Mesodermal cell (in vitro differentiated cells): Measurements from ENCODE around the gene EXOC2.

Source experiments
- H3K27ac ChIP-seq: 2 replicates; pipeline ENCODE4 v1.7.0; 2013; ENCODE audit warnings: mild to moderate bottlenecking, low read depth, low read length, moderate library complexity; ENCODE audit not compliant: severe bottlenecking
- H3K36me3 ChIP-seq: 2 replicates; pipeline ENCODE4 v1.7.1; 2013; ENCODE audit warnings: mild to moderate bottlenecking, low read length, moderate library complexity; ENCODE audit not compliant: control insufficient read depth, insufficient read depth
- H3K4me1 ChIP-seq: one replicate; pipeline ENCODE4 v1.7.1; 2013; ENCODE audit warnings: mild to moderate bottlenecking, low read length; ENCODE audit not compliant: insufficient read depth, control insufficient read depth, poor library complexity, severe bottlenecking
- H3K4me3 ChIP-seq: 2 replicates; pipeline ENCODE4 v1.7.0; 2013; ENCODE audit warnings: low read length, control low read depth, mild to moderate bottlenecking; ENCODE audit not compliant: insufficient read depth, poor library complexity, severe bottlenecking; ENCODE audit errors: extremely low read depth
- H3K9me3 ChIP-seq: 2 replicates; pipeline ENCODE4 v1.7.1; 2013; ENCODE audit warnings: mild to moderate bottlenecking, low read length, moderate library complexity; ENCODE audit not compliant: control insufficient read depth
- WGBS, 2 experiments: methylation state at CpG; one replicate each; pipeline ENCODE4 v1.1.5; 2013; ENCODE audit warnings: missing lambda C conversion rate in 2 of 2; ENCODE audit not compliant: insufficient coverage in 2 of 2; 5-methylcytosine and 5-hydroxymethylcytosine counted together

EXOC2 gene

GRCh38 chr6:441126-441920, 251.6 kb downstream of the EXOC2 start:
- H3K36me3 ChIP-seq, result no peaks in the 10 kb centered on the region
- no peak overlapping the region for H3K4me3 ChIP-seq
- no peak overlapping the region for H3K27ac ChIP-seq
- H3K9me3 ChIP-seq, result no peaks in the 10 kb centered on the region
- 82 to 85% methylated on average over 9 of the region's 12 CpGs for WGBS, 2 experiments
- no peaks in the 10 kb centered on the region for H3K4me1 ChIP-seq

GRCh38 chr6:439641-440167, 253.2 kb downstream of the EXOC2 start:
- Histone ChIP-seq H3K4me3 (no peak overlapping the region), H3K9me3 (no peaks in the 10 kb centered on the region), H3K27ac (no peak overlapping the region), H3K36me3 (no peaks in the 10 kb centered on the region), H3K4me1 (no peaks in the 10 kb centered on the region)
- WGBS, 2 experiments, result 82 to 92% methylated on average over 7 to 9 of the region's 9 CpGs

GRCh38 chr6:438634-439170, 254.2 kb downstream of the EXOC2 start:
- H3K4me1 ChIP-seq, result no peaks in the 10 kb centered on the region
- H3K36me3 ChIP-seq, result no peaks in the 10 kb centered on the region
- WGBS, 2 experiments, result 88 to 91% methylated on average over 11 to 12 of the region's 12 CpGs
- no peaks in the 10 kb centered on the region for H3K9me3 ChIP-seq
- H3K4me3 ChIP-seq, result no peak overlapping the region
- H3K27ac ChIP-seq, result no peak overlapping the region

- H3K27ac ChIP-seq, result no peak overlapping the region
- WGBS, 2 experiments, result 92 to 97% methylated on average over 5 to 6 of the region's 6 CpGs
- no peak overlapping the region for H3K4me3 ChIP-seq
- H3K4me1 ChIP-seq, result no peaks in the 10 kb centered on the region
- no peaks in the 10 kb centered on the region for H3K9me3 ChIP-seq
- H3K36me3 ChIP-seq, result no peaks in the 10 kb centered on the region
These were observed 255.9 kb downstream of the EXOC2 start for GRCh38 chr6:437037-437392.

- no peaks in the 10 kb centered on the region for H3K9me3 ChIP-seq
- WGBS, 2 experiments, result 95 to 96% methylated on average over 21 to 25 of the region's 25 CpGs
- H3K4me1 ChIP-seq, result no peaks in the 10 kb centered on the region
- no peak overlapping the region for H3K27ac ChIP-seq
- H3K36me3 ChIP-seq, result no peaks in the 10 kb centered on the region
- no peak overlapping the region for H3K4me3 ChIP-seq
These were observed 256.5 kb downstream of the EXOC2 start for GRCh38 chr6:436308-437036.

GRCh38 chr6:435441-436307, 257.3 kb downstream of the EXOC2 start:
- Histone ChIP-seq H3K9me3 (no peaks in the 10 kb centered on the region), H3K4me1 (no peaks in the 10 kb centered on the region), H3K4me3 (no peak overlapping the region), H3K27ac (no peak overlapping the region), H3K36me3 (no peaks in the 10 kb centered on the region)
- 95% methylated on average over 40 to 50 of the region's 50 CpGs for WGBS, 2 experiments
